ENCODE results near the gene CSTF3.
"Not testable (repeated sequence)": the region's sequence is repeated elsewhere in the genome, so short reads cannot be mapped to it uniquely, and the experiment has no call there.

Gene CSTF3

DNA sequence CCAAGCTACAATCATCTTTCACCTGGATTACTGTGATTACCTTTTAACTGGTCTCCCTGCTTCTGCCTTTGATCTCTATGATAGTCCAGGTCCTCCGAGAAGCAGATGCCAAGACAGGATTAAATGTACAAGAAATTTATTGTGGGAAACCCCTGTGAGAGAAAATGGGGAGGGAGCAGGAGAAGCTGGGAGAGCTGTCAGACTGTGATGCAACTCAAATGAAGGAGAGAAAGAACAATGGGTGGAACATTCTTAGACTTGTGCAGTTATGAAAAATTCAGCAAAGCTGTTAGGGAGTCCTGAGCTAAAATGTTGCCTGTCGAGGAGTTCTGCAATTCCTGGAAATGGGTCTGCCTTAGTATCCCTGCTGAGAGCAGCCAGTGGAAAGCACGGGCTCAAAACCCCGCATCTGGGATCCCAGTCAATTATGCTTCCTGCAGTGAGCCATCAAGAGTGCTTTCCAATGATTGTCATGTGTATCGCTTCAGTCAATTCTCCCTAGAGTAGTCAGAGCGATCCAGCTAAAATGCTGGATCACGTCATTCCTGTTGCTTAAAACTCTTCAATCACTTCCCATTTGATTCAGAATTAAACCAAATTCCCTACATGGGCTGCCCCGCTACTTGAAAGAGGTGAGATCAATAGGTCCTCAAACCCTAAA, 16.5 kb upstream of the CSTF3 start:
- Histone ChIP-seq H3K4me2 (ENCODE audit: low read length) (no peak overlapping the region), H3K9me3 (ENCODE audit: control insufficient read depth, low read length) (no peaks in the 10 kb centered on the region), H3K4me3 (ENCODE audit: low read depth, low read length) (no peak overlapping the region), H3K36me3 (ENCODE audit: control insufficient read depth, insufficient read depth, low read length) (no peaks in the 10 kb centered on the region), H3K79me2 (no peaks in the 10 kb centered on the region), H2AFZ (no peak overlapping the region), H3K4me1 (no peaks in the 10 kb centered on the region), H3K27ac (no peak overlapping the region), H3K27me3 (ENCODE audit: control insufficient read depth, insufficient read depth, low read length) (no peaks in the 10 kb centered on the region), H3K9ac (no peak overlapping the region)
- TF ChIP-seq, protein P1, sequence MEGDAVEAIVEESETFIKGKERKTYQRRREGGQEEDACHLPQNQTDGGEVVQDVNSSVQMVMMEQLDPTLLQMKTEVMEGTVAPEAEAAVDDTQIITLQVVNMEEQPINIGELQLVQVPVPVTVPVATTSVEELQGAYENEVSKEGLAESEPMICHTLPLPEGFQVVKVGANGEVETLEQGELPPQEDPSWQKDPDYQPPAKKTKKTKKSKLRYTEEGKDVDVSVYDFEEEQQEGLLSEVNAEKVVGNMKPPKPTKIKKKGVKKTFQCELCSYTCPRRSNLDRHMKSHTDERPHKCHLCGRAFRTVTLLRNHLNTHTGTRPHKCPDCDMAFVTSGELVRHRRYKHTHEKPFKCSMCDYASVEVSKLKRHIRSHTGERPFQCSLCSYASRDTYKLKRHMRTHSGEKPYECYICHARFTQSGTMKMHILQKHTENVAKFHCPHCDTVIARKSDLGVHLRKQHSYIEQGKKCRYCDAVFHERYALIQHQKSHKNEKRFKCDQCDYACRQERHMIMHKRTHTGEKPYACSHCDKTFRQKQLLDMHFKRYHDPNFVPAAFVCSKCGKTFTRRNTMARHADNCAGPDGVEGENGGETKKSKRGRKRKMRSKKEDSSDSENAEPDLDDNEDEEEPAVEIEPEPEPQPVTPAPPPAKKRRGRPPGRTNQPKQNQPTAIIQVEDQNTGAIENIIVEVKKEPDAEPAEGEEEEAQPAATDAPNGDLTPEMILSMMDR (IDR thresholded peaks at IDR 0.05), result no peak

DNA sequence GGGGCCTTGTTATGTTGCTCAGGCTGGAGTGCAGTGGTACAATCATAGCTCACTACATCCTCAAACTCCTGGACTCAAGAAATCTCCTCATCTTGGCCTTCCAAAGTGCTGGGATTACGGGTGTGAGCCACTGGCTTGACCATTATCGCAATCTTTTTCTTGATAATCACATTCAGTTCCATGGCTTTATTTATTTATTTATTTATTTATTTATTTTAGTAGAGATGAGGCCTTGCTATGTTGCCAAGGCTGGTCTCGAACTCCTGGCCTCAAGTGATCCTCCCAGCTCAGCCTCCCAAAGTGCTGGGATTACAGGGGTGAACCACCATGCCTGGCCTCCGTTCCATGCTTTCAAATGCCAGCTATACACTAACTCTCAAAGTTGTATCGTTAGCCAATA, 15.5 kb upstream of the CSTF3 start:
- not testable (repeated sequence) for H3K27me3 ChIP-seq (ENCODE audit: control insufficient read depth, insufficient read depth, low read length); H3K36me3 ChIP-seq (ENCODE audit: control insufficient read depth, insufficient read depth, low read length); H3K79me2 ChIP-seq; H3K4me2 ChIP-seq (ENCODE audit: low read length); H3K9ac ChIP-seq; H3K4me1 ChIP-seq; H3K27ac ChIP-seq; H3K4me3 ChIP-seq (ENCODE audit: low read depth, low read length); H3K9me3 ChIP-seq (ENCODE audit: control insufficient read depth, low read length); H2AFZ ChIP-seq

DNA sequence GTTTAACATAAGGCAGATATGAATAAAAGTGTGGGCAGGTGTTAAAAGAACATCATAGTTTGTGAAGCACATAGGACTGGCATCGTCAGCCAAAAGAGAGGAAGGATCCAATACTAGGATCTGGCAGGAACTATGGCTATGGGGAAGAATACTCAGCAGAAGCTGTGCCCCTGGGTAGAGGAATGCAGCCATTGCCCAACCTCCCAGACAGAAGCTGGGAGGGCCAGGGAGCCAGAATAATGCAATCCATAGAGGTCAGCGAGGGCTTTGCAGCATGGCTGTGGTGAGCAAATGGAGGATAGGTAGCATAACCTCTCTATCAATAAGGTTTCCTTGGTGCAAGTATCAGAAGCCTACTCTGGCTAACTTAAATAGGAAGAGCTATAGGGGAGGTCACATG, 11.7 kb upstream of the CSTF3 start:
- Histone ChIP-seq H3K36me3 (ENCODE audit: control insufficient read depth, insufficient read depth, low read length) (no peaks in the 10 kb centered on the region), H3K9ac (no peak overlapping the region), H3K79me2 (no peaks in the 10 kb centered on the region), H3K27ac (no peak overlapping the region), H3K27me3 (ENCODE audit: control insufficient read depth, insufficient read depth, low read length) (no peaks in the 10 kb centered on the region), H3K4me2 (ENCODE audit: low read length) (no peak overlapping the region), H2AFZ (no peak overlapping the region), H3K9me3 (ENCODE audit: control insufficient read depth, low read length) (no peaks in the 10 kb centered on the region), H3K4me3 (ENCODE audit: low read depth, low read length) (no peak overlapping the region), H3K4me1 (no peaks in the 10 kb centered on the region)
- TF ChIP-seq, protein P1 (IDR thresholded peaks at IDR 0.05), result no peak

DNA sequence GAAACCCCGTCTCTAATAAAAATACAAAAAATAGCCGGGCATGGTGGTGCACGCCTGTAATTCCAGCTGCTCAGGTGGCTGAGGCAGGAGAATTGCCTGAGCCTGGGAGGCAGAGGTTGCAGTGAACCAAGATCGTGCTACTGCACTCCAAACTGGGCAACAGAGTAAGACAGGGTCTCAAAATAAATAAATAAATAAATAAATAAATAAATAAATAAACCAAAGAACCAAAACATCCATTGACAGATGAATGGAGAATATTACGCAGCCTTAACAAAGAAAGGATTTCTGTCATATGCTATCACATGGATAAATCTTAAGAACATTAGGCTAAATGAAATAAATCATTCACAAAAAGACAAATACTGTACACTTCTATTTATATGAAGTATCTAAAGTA, 11.1 kb upstream of the CSTF3 start:
- H3K9ac ChIP-seq, result no peak overlapping the region
- H3K27me3 ChIP-seq (ENCODE audit: control insufficient read depth, insufficient read depth, low read length), result no peaks in the 10 kb centered on the region
- H3K36me3 ChIP-seq (ENCODE audit: control insufficient read depth, insufficient read depth, low read length), result no peaks in the 10 kb centered on the region
- H3K79me2 ChIP-seq, result no peaks in the 10 kb centered on the region
- no peak overlapping the region for H3K4me2 ChIP-seq (ENCODE audit: low read length)
- no peaks in the 10 kb centered on the region for H3K9me3 ChIP-seq (ENCODE audit: control insufficient read depth, low read length)
- no peaks in the 10 kb centered on the region for H3K4me1 ChIP-seq
- H3K4me3 ChIP-seq (ENCODE audit: low read depth, low read length), result no peak overlapping the region
- TF ChIP-seq, protein P1 (IDR thresholded peaks at IDR 0.05), result no peak
- no peak overlapping the region for H3K27ac ChIP-seq
- H2AFZ ChIP-seq, result no peak overlapping the region

DNA sequence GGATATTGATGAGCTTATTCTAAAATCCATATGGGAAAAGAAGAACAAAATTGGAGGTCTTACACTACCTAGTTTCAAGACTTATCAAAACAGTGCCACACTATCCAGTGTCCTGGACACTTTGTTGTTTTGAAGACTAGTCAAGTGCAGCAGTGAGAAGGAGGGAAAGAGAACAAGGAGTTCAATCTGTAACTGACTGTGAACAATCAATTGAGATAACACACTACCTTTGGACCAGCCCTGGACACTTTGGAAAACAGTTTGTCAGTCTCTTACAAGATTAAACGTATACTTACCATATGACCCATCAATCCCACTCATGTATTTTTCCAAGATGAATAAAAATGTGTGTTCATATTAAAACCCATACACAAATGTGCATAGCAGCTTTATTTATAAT, 10.0 kb upstream of the CSTF3 start:
- H2AFZ ChIP-seq, result no peak overlapping the region
- no peaks in the 10 kb centered on the region for H3K27me3 ChIP-seq (ENCODE audit: control insufficient read depth, insufficient read depth, low read length)
- no peak overlapping the region for H3K4me2 ChIP-seq (ENCODE audit: low read length)
- no peak overlapping the region for H3K9ac ChIP-seq
- no peaks in the 10 kb centered on the region for H3K79me2 ChIP-seq
- no peaks in the 10 kb centered on the region for H3K36me3 ChIP-seq (ENCODE audit: control insufficient read depth, insufficient read depth, low read length)
- no peak overlapping the region for H3K4me3 ChIP-seq (ENCODE audit: low read depth, low read length)
- H3K9me3 ChIP-seq (ENCODE audit: control insufficient read depth, low read length), result no peaks in the 10 kb centered on the region
- no peaks in the 10 kb centered on the region for H3K4me1 ChIP-seq
- TF ChIP-seq, protein P1 (IDR thresholded peaks at IDR 0.05), result no peak
- H3K27ac ChIP-seq, result no peak overlapping the region

Measured in parathyroid adenoma (tissue), 2 donors.